Mucosa of gallbladder (tissue), 1 donor: ENCODE results near the gene ATAD1. TPM values are rescaled to one million over a fixed set of nuclear protein-coding genes. Genes with fewer than 3 reads are reported as not detected.
"Not testable (repeated sequence)": the region's sequence is repeated elsewhere in the genome, so short reads cannot be mapped to it uniquely, and the experiment has no call there.

ENCODE experiments used
- DNase-seq: peaks from one replicate; pipeline ENCODE4 v3.0.0-alpha.2; 2020; ENCODE audit warnings: low spot score
- total RNA-seq: library from RNA; stranded (reverse); gene quantifications from one replicate; pipeline ENCODE4 v1.2.1, GENCODE V29; 2021
- donor health status: DM: no; HTN: no; CAD: no.

The ATAD1 gene
- total RNA-seq, 1 donor from 2014 or later, result 39.2 TPM

- no peak for DNase-seq
Observed at GRCh38 chr10:87757685-87758084, 60.3 kb downstream of the ATAD1 start.

DNA sequence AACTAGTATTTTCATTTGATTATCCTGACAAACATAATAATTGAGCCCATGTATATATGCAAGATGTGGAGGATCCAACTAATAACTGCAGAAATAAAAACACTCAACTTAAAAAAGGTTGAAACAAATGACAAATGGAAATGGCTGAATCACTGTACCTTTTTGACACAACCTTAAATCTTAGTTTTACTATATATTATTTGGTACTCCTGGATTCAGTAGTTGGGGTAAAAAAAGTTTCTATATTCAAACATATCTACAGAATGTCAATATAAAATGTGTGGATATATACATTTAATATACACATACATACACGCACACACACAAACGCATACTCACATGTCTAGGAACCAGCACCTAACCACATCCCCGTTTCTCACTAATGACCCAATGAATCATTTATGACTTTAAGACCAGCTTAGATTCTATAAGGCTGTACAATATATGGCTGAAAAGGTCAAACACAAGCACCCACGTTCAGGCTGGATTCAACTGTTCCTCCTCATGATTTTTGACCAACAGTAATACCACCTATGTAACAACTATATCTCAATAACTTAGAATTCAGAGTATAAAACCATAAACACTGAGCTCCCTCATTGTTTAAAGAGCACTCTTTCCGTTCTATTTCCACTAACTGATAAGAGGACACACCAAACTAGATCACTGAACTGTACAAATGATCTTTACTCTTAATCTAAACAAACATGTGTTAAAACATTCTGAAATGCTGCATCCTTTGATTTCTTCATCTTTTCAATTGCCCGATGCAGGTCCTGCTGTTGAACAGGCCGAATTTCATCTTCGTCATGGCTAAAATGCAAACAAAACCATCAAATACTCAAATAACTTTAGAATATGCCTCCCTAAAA lies 63.8 kb downstream of the ATAD1 start:
- DNase-seq, result no peak

DNA sequence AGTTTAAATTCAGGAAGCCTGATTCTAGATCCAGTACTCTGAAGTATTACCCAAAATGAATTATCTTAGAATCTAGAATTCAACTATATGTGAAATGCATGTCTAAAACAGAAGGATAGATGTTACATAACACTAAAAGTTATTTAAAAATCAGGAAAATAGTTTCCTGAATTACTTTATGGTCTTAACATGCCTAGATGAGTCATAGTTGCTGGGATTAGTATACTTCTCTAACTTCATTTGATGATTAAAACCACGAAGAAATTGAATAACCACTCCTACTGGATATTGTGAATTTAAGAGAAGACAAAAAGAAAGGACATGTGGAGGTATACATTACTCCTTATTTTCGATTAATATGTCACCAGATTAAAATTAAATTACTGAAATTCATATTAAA lies 65.5 kb downstream of the ATAD1 start:
- no peak for DNase-seq

DNA sequence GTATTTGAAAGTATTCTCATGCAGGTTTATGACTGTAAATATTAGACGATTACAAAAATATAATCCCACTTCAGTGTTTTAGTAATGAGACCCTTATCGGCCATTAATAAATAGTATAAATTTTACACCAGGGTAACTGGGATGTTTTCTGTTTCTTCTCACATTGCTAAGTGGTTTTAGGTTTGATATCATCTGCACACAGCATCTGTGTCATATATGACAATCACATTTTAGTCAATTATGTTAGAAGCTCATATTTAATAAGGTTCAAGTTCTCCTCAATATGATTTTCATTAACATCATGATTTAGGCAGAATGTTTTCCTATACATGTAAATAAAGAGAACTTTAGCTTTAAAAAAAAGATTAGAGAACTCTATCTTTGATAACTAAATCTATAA lies 66.8 kb downstream of the ATAD1 start:
- no peak for DNase-seq

DNA sequence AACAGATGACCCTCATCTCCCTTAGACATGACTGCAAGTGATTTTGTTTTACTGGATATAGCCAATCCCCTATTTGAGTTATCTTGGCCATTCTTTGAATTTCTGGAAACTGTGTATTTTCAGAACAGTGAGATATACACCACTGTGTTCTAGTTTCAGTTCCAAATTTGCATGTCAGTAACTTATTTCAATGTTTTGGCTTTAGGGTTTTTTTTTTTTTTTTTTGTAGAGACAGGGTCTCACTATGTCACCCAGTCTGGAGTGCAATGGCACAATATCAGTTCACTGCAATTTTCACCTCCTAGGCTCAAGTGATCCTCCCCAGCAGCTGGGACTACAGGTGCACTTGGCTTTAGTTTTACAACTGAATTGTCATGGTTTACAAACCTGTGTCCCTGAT lies 67.2 kb downstream of the ATAD1 start:
- no peak for DNase-seq

GRCh38 chr10:87750001-87750671 lies 67.9 kb downstream of the ATAD1 start:
- DNase-seq, result no peak

DNA sequence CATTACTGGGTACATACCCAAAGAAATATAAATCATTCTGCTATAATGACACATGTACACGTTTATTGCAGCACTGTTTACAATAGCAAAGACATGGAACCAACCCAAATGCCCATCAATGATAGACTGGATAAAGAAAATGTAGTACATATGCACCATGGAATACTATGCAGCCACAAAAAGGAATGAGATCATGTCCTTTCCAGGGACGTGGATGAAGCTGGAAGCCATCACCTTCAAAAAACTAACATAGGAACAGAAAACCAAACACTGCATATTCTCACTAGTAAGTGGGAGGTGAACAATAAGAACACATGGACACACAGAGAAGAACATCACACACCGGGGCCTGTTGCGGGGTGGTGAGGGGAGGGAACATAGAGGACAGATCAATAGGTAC lies 69.8 kb downstream of the ATAD1 start:
- DNase-seq, result not testable (repeated sequence)

- no peak for DNase-seq
Observed at GRCh38 chr10:87746911-87747310, 71.1 kb downstream of the ATAD1 start.

GRCh38 chr10:87744606-87745005 lies 73.4 kb downstream of the ATAD1 start:
- DNase-seq, result no peak

DNA sequence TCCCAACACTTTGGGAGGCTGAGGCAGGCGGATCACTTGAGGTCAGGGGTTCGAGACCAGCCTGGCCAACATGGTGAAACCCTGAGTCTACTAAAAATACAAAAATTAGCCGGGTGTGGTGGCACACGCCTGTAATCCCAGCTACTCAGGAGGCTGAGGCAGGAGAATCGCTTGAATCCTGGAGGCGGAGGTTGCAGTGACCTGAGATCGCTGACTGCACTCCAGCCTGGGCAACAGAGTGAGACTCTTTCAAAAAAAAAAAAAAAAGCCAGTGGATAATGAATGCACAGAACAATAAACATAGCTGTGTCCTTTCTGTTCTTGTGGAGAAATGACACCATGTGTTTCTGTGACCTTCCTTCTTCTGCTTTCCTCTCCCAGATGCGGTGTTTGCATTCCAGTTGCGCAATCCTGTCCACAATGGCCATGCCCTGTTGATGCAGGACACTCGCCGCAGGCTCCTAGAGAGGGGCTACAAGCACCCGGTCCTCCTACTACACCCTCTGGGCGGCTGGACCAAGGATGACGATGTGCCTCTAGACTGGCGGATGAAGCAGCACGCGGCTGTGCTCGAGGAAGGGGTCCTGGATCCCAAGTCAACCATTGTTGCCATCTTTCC lies 74.9 kb downstream of the ATAD1 start:
- not testable (repeated sequence) for DNase-seq

GRCh38 chr10:87740254-87740655 lies 77.8 kb downstream of the ATAD1 start:
- no peak for DNase-seq

DNA sequence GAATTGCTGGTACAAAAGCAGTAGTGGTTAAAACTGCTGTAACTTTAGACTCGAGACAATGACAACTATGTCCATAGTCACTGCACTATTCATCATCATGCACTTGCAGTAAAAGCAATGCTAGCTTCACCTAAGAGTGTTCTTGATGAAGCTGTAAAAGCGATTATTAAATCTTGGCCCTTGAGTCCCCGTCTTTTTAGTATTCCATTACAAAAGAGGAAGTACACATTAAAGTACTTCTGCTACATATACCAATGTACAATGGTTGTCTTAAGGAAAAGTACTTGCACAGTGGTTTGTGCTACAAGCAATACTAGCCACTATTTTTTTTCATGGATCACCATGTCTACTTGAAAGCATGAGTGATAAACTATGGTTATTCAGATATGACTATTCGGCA lies 78.3 kb downstream of the ATAD1 start:
- no peak for DNase-seq

- not testable (repeated sequence) for DNase-seq
Observed at GRCh38 chr10:87738253-87738652, 79.8 kb downstream of the ATAD1 start.

GRCh38 chr10:87734987-87735827 lies 82.8 kb downstream of the ATAD1 start:
- peak; percentile 15 for DNase-seq

- no peak for DNase-seq
Observed at GRCh38 chr10:87733081-87733480, 84.9 kb downstream of the ATAD1 start.

DNA sequence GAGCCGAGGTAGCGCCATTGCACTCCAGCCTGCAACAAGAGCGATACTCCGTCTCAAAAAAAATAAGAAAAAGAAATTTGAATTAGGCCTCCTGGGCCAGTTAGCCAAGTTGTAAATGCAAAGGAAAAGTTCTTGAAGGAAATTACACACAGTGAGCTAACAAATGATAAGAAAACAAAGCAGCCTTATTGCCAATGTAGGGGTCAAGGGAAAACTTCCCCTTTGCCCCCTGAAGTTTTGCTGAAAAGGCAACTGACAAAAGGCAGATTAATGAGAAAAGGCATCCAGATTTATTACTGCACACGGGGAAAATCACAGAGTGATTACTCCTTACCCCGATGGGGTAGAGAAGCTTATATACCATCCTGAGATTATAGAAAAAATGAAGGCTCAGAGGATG lies 88.1 kb downstream of the ATAD1 start:
- no peak for DNase-seq

DNA sequence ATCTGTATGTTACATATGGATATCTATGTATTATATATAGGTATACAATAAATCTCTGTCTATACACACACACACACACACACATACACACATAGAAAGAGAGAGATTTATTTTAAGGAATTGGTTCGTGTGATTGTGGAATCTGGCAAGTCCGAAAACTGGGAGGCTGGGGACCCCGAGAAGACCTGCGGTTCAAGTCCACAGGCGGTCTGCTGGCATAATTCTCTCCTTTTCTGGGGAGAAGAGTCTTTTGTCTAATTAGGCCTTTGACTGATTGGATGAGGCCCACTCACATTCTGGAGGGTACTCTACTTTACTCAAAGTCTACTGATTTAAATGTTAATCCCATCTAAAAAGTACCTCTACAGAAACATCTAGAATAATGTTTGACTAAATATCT lies 93.2 kb downstream of the ATAD1 start:
- no peak for DNase-seq

GRCh38 chr10:87723500-87723899 lies 94.5 kb downstream of the ATAD1 start:
- no peak for DNase-seq

DNA sequence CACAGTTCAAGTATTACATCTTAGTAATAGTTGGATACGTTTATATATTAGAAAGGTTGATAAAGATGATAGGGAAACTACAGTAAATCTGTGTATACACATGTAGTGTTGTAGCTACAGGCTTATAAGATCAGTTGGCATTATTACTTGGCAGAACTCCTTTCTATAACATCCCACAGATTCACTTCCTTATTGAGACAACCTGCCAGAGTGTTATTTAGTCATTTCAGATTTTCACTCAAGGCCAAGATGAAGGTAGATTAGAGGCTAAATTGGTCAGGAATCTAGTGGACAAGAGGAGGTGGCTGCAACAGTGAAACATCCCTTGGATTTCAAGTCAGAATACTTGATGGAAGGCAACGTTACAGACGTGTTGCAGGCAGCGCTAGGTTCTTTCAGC lies 95.3 kb downstream of the ATAD1 start:
- DNase-seq, result no peak

GRCh38 chr10:87721781-87722180 lies 96.2 kb downstream of the ATAD1 start:
- no peak for DNase-seq

DNA sequence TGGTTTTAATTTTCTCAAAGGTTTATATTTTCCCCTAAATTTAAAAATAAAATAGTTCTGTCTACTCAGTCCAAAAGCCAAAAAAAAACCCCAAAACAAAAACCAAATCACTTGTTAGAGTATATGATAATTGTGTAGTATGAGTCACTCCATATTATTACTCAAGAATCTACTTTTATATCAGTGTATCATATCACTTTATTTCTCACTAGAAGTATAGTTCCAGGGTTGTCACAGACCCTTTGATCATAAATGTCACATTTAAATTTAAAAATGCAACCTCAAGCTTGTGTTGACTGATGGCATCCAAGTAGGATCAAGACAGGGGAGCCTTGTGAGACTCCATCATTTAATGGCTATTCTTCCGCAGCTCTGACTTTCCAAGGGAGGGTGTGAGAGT lies 97.4 kb downstream of the ATAD1 start:
- DNase-seq, result no peak

DNA sequence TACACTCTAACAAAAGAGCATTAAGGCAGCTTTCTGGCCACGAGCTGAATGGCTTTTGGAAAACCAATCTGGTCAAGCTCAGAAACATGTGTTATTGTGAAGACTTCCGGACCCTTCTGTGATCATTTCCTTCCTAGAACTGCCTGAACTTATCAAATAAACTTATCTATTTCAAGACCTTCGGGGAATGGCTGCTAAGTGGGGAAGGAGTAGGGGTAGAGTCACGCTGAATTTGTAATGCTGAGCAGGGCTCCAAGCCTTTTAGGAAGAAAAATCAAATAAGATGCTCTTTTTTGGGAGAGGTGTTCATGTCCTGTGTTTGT lies 101.7 kb downstream of the ATAD1 start:
- no peak for DNase-seq
